Measurements from ENCODE around the gene HOXA6.

The HOXA6 gene

GRCh38 chr7:27159266-27160144 is 11.9 kb upstream of the HOXA6 start:
- Histone ChIP-seq H3K79me2 (ENCODE audit: insufficient read depth, low read length) (no peaks in the 10 kb centered on the region), H3K27me3 (ENCODE audit: insufficient read depth, low read length) (no peaks in the 10 kb centered on the region; the same call in 1 of the 2 replicates), H4K20me1 (ENCODE audit: insufficient read depth, low read length) (no peaks in the 10 kb centered on the region), H3K4me3 (ENCODE audit: low read depth, low read length, poor library complexity, severe bottlenecking) (peak overlapping the region; percentile 70), H3K4me1 (ENCODE audit: insufficient read depth, low read length, severe bottlenecking) (peaks cover 13% of the 10 kb centered on the region), H3K9me3 (ENCODE audit: low read length) (no peaks in the 10 kb centered on the region), H3K36me3 (ENCODE audit: insufficient read depth, low read length) (no peaks in the 10 kb centered on the region), H3F3A (ENCODE audit: insufficient read depth, low read length) (0 out of 2 replicates have a peak, but pooled peaks cover 8% of the 10 kb centered on the region), H3K9ac (ENCODE audit: low read length) (peak overlapping the region; percentile 75; the same call in 1 of the 2 replicates), H3K4me2 (ENCODE audit: low read length) (peak overlapping the region; percentile 88), H3K9me2 (ENCODE audit: low read depth, low read length) (no peaks in the 10 kb centered on the region), H3K27ac (ENCODE audit: low read depth, low read length, poor library complexity, severe bottlenecking) (no peak overlapping the region), H2AFZ (ENCODE audit: low read length) (peak overlapping the region; percentile 68)
- TF ChIP-seq, protein P1, sequence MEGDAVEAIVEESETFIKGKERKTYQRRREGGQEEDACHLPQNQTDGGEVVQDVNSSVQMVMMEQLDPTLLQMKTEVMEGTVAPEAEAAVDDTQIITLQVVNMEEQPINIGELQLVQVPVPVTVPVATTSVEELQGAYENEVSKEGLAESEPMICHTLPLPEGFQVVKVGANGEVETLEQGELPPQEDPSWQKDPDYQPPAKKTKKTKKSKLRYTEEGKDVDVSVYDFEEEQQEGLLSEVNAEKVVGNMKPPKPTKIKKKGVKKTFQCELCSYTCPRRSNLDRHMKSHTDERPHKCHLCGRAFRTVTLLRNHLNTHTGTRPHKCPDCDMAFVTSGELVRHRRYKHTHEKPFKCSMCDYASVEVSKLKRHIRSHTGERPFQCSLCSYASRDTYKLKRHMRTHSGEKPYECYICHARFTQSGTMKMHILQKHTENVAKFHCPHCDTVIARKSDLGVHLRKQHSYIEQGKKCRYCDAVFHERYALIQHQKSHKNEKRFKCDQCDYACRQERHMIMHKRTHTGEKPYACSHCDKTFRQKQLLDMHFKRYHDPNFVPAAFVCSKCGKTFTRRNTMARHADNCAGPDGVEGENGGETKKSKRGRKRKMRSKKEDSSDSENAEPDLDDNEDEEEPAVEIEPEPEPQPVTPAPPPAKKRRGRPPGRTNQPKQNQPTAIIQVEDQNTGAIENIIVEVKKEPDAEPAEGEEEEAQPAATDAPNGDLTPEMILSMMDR (IDR thresholded peaks at IDR 0.05; ENCODE audit: low read length) = no peak
- no peak for TF ChIP-seq EZH2 (IDR thresholded peaks at IDR 0.05; ENCODE audit: borderline replicate concordance, low read length)

GRCh38 chr7:27158436-27159265 is 11.1 kb upstream of the HOXA6 start:
- no peak overlapping the region for H2AFZ ChIP-seq (ENCODE audit: low read length)
- H3K9ac ChIP-seq (ENCODE audit: low read length) = no peak overlapping the region
- H3K27me3 ChIP-seq (ENCODE audit: insufficient read depth, low read length) = no peaks in the 10 kb centered on the region; the same call in 1 of the 2 replicates

More at GRCh38 chr7:27158436-27159265, 11.1 kb upstream of the HOXA6 start:
- Histone ChIP-seq H3K4me2 (ENCODE audit: low read length) (no peak overlapping the region), H3K36me3 (ENCODE audit: insufficient read depth, low read length) (no peaks in the 10 kb centered on the region), H3K9me2 (ENCODE audit: low read depth, low read length) (no peaks in the 10 kb centered on the region), H3K4me3 (ENCODE audit: low read depth, low read length, poor library complexity, severe bottlenecking) (no peak overlapping the region), H3K27ac (ENCODE audit: low read depth, low read length, poor library complexity, severe bottlenecking) (no peak overlapping the region), H4K20me1 (ENCODE audit: insufficient read depth, low read length) (no peaks in the 10 kb centered on the region), H3K9me3 (ENCODE audit: low read length) (no peaks in the 10 kb centered on the region), H3K79me2 (ENCODE audit: insufficient read depth, low read length) (no peaks in the 10 kb centered on the region), H3F3A (ENCODE audit: insufficient read depth, low read length) (0 out of 2 replicates have a peak, but pooled peaks cover 8% of the 10 kb centered on the region), H3K4me1 (ENCODE audit: insufficient read depth, low read length, severe bottlenecking) (peaks cover 13% of the 10 kb centered on the region)
- TF ChIP-seq, protein P1 (IDR thresholded peaks at IDR 0.05; ENCODE audit: low read length) = no peak
- no peak for TF ChIP-seq EZH2 (IDR thresholded peaks at IDR 0.05; ENCODE audit: borderline replicate concordance, low read length)
